NAMALWA (cell line): ENCODE results near the gene ZNF205.
"Not testable (repeated sequence)": the region's sequence is repeated elsewhere in the genome, so short reads cannot be mapped to it uniquely, and the experiment has no call there.

ENCODE experiments used
- DNase-seq: peaks from one replicate; pipeline ENCODE4 v3.0.0-alpha.2; 2015; ENCODE audit warnings: low spot score

The ZNF205 gene

DNA sequence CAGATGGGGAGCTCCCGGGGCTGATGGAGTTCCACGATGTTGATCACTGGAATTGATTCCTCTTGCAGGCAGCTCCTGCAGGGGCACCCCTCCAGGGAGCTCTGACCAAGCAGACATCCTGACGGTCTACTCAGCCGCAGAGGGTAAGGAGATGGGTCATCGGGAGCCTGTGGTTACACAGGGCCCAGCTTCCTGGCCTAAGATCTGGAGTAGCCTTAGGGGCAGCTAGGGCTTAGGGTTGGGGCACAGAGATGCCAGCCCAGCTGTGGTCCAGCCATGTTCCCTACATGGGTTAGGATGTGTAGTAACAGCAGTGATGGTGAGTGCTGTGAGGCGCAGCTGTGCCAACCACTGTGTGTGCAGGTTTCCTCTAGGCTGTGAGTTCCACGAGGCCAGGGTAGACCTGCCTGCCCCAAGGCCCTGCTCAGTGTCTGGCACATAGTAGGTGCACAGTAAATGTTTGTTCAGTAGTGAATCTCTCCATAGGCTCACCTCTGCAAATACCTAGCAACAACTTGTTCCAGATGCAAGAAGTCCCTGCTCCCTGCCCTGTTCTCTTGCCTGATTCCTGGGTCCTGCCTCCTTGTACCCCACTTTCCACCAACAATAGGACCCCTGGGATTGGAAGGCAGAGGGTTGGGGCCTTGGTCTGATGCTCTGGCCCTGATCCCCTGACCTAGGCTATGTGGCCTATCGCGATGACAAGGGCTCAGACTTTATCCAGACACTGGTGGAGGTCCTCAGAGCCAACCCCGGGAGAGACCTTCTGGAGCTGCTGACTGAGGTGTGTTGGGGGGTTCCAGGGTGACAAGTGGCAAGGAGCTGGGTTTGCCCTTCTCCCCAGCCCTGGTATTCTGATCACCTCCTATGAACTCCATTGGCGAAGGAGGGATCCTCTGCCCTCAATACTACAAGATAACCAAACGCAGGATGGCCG is 36.1 kb downstream of the ZNF205 start:
- no peak for DNase-seq

- no peak for DNase-seq
Observed at GRCh38 chr16:3149193-3149530, 36.8 kb downstream of the ZNF205 start.

DNA sequence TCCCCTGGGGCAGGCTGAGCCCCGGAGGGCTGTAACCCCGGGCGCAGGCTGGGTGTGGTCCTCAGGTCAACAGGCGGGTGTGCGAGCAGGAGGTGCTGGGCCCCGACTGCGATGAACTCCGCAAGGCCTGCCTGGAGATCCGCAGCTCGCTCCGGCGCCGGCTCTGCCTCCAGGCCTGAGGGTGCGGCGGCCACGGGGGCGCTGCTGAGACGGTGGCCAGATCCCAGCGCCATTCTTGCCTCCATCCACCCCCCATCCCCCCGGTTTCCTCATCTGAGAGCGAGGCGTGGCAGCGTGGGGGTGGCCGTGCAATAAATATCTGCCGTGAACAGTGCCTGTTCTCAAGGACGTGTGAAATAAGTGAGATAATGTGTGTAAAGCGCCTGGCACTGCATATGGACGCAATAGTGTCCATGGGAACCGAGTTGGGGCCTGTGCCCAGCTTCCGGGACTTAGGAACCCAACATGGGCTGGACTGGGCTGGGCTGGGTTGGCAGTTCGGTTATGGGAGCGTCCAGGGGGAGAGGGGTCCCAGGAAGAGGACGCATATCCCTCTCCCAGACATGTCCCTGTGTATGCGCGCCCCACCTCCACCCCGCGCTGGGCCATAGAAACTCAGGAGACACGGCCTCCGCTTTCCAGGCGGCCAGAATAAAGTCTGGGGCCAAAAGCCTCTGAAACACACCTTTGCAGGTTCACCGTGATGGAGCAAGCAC is 37.4 kb downstream of the ZNF205 start:
- peak; percentile 31 for DNase-seq

DNA sequence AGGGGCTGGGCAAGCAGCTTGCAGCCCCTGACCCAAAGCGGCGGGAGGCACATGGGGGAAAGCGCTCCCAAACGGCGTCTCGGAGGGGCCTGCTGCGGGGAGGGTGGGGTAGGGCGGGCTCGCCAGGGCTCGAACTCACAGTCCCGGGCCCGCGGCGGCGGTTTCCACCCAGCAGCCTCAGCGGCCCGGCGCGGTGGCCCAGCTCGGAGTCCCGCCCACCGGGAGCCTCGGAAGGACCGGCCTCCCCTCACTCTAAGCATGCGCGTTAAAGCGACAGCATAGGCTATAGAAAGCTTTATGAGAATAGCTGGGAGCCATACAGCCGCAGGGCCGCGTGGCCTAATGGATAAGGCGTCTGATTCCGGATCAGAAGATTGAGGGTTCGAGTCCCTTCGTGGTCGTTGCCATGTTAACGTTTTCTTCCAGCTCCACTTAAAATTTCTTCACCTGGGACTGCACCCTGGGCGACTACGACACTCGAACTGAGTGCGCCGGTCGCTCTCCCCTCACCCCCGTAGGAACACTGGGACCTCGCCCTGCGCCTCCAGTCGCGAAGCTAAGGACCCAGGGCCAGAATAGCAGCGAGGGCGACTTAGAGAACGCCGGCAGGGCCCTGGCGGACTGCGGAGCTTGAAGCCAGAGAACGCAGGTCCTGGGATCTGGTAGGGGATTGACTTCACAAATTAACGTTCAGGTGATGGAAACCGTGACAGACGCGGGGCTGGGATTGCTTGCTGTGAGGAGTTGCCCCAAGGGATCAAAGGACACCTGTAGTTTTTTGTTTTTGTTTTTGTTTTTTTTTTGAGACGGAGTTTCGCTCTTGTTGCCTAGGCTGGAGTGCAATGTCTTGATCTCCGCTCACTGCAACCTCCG is 38.2 kb downstream of the ZNF205 start:
- peak; percentile 98 for DNase-seq

GRCh38 chr16:3152027-3152276 is 39.6 kb downstream of the ZNF205 start:
- no peak for DNase-seq

DNA sequence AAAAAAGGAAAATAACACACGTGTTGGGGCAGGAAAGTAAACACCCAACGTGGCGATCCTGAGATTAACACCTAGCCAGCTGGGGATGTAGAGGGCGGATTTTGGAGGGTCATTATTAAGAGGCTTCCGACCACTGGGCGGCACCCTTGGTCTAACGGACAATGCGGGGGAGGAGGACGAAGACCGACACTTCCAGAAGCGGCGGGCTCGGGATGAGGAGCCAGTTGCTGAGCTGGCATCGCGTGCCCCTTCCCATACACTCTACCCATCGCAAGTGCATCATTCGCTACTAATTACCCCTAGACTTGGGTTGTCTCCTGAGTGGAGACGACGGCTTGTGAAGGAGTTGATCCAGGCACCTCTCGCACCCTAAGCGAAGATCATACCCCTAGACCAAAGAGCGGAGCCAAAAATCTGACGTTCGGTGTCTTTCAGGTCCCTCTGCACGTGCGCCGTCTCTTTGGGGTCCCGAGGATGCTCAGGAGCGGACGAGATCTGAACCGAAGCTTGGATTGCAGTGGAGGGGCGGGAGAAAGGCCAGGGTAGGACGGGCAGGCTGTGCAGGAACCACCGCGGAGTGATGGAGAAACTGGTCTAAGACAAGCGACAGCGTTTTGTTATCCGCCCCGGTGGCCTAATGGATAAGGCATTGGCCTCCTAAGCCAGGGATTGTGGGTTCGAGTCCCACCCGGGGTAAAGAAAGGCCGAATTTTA is 40.0 kb downstream of the ZNF205 start:
- DNase-seq = peak; percentile 63

GRCh38 chr16:3152991-3153368 is 40.6 kb downstream of the ZNF205 start:
- DNase-seq = no peak

DNA sequence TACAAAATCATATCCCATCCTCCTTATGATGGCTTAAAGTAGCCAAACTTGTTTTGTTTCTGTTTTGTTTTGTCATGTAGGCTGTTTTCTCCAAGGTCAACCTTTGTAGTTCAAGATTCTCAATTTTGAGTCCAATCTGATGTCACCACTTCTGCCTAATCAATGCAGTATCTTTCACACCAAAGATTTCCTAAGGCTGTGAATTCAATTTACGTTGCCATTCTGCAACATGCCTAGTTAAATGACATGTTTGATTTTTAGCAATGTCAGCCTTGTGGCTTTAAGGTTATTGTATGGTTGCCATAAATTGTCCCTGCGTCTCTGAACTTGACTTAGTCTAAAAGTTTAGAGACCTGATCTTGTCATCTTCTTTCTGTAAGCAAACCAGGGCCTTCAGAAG is 42.8 kb downstream of the ZNF205 start:
- no peak for DNase-seq

- no peak for DNase-seq
Observed at GRCh38 chr16:3155972-3156371, 43.6 kb downstream of the ZNF205 start.

- peak; percentile 50 for DNase-seq
Observed at GRCh38 chr16:3157229-3158025, 45.0 kb downstream of the ZNF205 start.

GRCh38 chr16:3158026-3158509 is 45.7 kb downstream of the ZNF205 start:
- DNase-seq = no peak

DNA sequence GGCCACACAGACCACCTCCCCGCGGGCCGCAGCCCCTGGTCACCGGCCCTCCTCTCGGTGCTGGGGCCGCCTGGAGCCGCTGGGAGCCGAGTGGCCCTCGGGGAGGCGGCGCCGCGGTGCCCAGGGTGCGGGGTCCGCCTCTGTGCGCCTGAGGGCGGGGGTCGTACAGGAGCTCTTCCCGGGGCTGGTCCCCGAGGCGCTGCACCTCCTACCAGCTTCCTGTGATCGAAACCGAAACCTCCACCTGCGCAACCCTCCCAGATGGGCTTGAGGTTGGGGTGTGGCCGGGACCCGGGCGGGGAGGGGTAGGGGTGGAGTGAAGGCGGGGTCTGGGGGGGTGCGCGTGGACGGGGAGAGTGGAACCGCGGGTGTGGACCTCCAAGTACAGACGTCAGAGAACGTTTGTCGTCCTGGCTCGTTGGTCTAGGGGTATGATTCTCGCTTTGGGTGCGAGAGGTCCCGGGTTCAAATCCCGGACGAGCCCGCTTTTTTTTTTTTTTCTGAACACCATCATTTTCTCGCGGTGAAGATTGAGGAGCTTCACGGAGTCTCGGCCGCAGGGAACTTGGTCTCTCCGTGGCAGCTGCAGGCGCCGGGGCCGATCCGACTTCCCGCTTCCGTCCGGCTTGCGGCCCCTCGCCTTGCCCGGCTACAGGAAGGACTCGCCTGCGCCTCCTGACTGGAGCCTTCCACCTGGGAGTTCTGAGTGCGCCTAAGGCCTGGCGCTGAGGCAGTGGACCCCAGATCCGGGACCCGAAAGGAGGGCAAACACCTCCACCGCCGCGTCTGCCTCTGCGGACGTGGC is 46.3 kb downstream of the ZNF205 start:
- DNase-seq = peak; percentile 93

GRCh38 chr16:3161235-3162018 is 49.0 kb downstream of the ZNF205 start:
- DNase-seq = no peak

GRCh38 chr16:3164121-3164991 is 52.0 kb downstream of the ZNF205 start:
- no peak for DNase-seq

- no peak for DNase-seq
Observed at GRCh38 chr16:3165111-3165822, 52.9 kb downstream of the ZNF205 start.

DNA sequence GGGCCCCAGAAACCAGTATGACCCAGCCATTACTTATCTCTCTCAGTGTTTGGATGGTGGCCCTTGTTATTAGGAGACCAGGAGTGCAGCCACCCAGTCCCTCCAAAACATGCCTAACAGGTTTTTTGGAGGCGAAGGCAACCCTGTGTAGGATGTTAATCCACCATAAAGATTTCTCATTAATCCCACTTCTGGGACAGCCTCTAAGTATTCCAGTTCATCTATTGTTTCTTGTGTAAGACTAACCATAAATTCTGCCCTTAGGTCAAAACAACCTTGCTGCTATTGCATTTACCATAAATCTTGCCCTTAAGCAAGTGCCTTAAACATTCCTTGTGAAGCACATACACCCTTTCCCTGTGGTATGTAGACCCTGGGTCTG is 54.1 kb downstream of the ZNF205 start:
- DNase-seq = no peak

DNA sequence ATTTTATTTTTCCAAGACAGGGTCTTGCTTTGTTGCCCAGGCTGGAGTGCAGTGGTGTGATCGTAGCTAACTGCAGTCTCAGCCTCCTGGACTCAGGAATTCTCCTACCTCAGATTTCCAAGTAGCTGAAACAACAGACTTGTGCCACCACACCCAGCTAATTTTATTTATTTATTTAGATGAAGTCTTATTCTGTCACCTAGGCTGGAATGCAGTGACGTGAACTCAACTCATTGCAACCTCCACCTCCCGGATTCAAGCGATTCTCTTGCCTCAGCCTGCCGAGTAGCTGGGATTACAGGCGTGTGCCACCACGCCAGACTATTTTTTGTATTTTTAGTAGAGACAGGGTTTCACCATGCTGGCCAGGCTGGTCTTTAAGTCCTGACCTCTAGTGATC is 56.3 kb downstream of the ZNF205 start:
- DNase-seq = not testable (repeated sequence)
